Subcutaneous adipose tissue (tissue), 4 donors: ENCODE measurements around the gene NKX2-4. TPM values are rescaled to one million over a fixed set of nuclear protein-coding genes. Genes with fewer than 3 reads are reported as not detected.

ENCODE experiments used
- CTCF ChIP-seq: fragments of 450-650 bp; IDR thresholded peaks from one replicate; pipeline ENCODE4 v1.5.1; 2016; ENCODE audit warnings: low read depth, mild to moderate bottlenecking, control low read depth, antibody characterized with exemption, moderate library complexity
- total RNA-seq, 4 donors: library from RNA; depleted of rRNA; stranded (reverse); fragments of >200 nt; gene quantifications; one replicate each; pipeline ENCODE4 v1.1.0, GENCODE V29; 2016

Gene NKX2-4
- not detected for total RNA-seq

GRCh38 chr20:21397341-21398108 is at the start of gene NKX2-4:
NKX2-4 (minus strand) TSS chr20:21397526; CDS start chr20:21397399, 127 bp downstream.
- no peak for TF ChIP-seq CTCF

GRCh38 chr20:21437816-21438215 is 40.5 kb upstream of the NKX2-4 start:
- TF ChIP-seq CTCF, result no peak

GRCh38 chr20:21437248-21437647 is 39.9 kb upstream of the NKX2-4 start:
- TF ChIP-seq CTCF, result no peak

- TF ChIP-seq CTCF, result no peak
Measured at GRCh38 chr20:21436205-21436604, 38.9 kb upstream of the NKX2-4 start.

GRCh38 chr20:21435576-21435975 is 38.2 kb upstream of the NKX2-4 start:
- TF ChIP-seq CTCF, result no peak

GRCh38 chr20:21433329-21433890 is 36.1 kb upstream of the NKX2-4 start:
- no peak for TF ChIP-seq CTCF

GRCh38 chr20:21432911-21433310 is 35.6 kb upstream of the NKX2-4 start:
- TF ChIP-seq CTCF, result no peak
